Erythroblast (primary cell): ENCODE results near the gene NBPF11.
"Not testable (repeated sequence)": the region's sequence is repeated elsewhere in the genome, so short reads cannot be mapped to it uniquely, and the experiment has no call there.

ENCODE experiments used
- GATA1 ChIP-seq: IDR thresholded peaks from 2 replicates; pipeline ENCODE4 v1.6.1; 2011; ENCODE audit warnings: low read depth, mild to moderate bottlenecking, control low read depth, low read length, moderate library complexity
- POLR2A ChIP-seq: IDR thresholded peaks from 2 replicates; pipeline ENCODE4 v1.6.1; 2011; ENCODE audit warnings: mild to moderate bottlenecking, low read length

DNA sequence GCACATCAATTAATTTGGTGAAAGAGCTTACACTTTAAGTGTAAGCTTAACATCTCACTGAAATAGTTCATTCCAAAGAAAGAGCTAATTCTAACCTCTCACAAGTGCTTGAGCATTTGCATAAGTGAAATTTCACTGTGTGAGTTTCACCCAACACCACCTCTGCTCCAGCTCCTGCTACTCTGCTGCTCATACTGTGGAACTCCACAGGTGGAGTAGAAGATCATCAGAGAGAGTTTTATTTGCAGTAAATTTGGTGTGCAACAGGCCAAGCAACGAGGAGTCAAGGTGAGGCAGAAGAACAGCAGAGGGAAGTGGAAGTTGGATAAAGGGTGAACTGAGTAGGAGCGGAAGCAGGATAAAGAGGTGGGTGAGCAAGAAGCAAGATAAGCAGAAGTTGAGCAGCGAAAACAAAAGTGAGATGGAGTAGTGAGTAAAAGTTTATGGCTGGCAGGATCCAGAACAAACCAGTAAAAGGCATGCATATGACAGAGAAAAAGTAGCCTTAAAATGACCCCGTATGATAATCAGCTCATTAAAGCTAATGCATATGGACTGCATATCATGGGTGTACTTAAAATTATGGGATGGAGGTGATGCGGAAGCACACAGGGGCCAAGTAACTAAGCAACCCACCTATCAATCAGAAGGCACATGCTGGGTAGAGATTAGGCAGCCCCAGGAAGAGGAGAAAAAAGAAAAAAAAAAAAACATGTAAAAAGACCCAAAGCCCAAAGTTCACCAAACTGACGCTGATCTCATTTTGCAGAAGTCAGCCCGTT, 3.6 kb upstream of the NBPF11 start:
- TF ChIP-seq POLR2A, GATA1: not testable (repeated sequence)
